HG02678 (cell line): ENCODE measurements around the gene ARSH.
"Not testable (repeated sequence)": the region's sequence is repeated elsewhere in the genome, so short reads cannot be mapped to it uniquely, and the experiment has no call there.

Source experiments
- ATAC-seq: cut with Tn5 transposase; IDR thresholded peaks from one replicate; pipeline ENCODE4 v1.9.1; 2021; ENCODE audit warnings: mild to moderate bottlenecking, moderate library complexity; ENCODE audit not compliant: unreplicated experiment

ARSH gene

DNA sequence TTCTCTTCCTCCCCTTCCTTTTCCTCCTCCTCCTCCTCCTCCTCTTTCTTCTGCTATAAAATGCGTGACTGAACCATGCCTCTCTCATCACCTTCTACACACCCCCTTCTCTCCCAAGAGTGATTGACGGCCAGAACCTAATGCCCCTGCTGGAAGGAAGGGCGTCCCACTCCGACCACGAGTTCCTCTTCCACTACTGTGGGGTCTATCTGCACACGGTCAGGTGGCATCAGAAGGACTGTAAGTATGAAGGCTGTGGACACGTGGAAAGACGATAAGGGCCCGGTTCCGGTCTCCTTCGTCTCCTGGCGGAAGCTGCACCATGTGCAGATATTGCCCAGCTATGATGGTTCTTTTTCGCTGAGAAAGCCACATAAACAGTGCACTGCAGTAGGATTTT, 22.8 kb downstream of the ARSH start:
- ATAC-seq: no peak

DNA sequence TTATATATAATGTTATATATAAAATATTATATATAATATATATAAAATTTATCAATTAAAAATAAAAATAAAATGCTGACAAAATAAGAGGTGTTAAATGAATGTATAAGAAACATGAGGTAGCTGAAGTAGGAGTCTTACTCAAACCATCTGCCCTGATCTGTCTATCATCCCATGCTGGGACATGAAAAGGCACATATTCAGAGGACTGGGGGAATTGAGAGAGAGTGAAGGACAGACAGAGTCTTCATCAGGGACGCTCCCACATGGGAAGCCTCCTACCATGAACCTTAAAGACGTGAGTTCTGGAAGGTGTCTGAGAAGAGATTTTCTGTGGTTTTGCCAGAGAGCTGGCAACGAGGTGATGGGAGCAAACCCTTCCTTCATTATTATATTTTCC, 30.9 kb downstream of the ARSH start:
- ATAC-seq: no peak

DNA sequence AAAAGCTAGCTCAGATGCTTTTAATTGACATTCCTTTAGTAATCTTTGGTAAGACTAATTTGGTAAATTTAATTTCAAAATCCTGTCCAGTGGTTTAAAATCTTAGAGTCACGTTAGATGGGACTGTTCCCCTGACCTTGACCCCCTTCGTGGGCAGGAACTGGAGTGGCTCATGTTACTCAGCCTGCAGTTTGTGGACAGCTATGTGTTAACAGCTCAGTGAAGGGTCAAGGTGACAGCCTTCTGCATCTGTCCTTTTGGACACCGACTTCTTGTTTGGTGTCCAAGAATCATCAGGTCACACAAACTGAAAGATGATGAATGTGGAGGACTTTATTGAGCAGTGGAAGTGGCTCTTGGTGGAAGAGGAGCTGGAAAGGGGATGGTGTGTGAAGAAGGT, 37.9 kb downstream of the ARSH start:
- no peak for ATAC-seq

DNA sequence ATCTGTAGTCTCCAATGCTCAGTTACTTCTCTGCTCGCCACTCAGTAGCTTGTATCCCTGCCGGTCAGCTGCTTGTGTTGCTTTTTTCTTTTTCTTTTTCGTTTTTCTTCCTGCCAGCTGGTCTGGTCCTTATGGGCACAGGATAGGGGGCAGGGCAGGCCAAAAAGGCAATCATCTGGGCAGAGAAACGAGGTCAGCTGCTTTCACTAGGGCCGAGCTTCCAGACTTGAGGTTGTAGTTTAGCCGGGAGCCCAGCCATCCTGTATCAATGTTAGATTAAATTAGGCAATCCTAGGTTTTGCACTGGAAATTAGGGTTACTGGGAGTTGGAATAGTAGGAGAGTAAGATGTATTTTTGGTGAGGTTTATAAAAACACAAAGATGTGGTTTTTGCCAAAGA, 38.3 kb downstream of the ARSH start:
- ATAC-seq: no peak

DNA sequence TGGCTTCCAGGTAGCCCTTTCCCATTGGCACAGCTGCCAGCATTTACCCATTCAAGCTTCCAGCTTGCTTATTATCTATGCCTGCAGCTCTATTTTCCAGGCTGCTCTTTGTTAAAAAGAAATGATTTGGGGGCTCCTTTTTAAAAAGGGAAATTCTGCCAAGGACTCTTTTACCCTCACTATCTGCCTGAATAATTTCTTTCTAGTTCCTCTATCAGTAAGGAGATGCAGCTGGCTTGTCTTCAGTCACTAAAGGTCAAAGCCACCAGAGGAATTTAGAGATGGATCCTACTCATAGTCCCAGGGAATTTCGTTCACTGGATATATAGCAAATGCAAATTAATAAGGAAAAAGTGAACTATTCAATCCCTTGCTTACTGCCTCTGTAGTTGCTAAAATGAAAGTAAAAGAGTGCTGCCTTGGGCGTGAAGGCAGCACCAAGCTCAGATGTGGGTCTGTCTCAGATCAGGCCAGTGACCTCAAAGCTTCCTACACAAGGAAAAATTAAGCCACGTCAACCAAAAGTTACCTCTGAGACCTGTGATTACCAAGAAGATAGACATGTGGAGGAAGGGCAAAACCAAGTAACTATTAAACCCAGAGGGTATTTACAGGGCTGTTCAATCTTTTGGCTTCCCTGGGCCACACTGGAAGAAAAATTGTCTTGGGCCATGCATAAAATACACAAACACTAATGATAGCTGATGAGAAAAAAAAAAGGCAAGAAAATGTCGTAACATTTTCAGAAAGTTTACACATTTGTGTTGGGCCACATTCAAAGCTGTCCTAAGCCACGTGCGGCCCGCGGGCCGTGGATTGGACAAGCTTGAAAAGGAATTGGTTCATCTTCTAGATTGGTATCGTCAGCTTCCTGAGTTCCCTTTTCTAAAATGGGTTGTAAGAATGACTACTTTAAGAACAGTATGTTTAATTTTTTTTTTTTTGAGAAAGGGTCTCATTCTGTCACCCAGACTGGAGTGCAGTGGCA, 40.2 kb downstream of the ARSH start:
- ATAC-seq: no peak

DNA sequence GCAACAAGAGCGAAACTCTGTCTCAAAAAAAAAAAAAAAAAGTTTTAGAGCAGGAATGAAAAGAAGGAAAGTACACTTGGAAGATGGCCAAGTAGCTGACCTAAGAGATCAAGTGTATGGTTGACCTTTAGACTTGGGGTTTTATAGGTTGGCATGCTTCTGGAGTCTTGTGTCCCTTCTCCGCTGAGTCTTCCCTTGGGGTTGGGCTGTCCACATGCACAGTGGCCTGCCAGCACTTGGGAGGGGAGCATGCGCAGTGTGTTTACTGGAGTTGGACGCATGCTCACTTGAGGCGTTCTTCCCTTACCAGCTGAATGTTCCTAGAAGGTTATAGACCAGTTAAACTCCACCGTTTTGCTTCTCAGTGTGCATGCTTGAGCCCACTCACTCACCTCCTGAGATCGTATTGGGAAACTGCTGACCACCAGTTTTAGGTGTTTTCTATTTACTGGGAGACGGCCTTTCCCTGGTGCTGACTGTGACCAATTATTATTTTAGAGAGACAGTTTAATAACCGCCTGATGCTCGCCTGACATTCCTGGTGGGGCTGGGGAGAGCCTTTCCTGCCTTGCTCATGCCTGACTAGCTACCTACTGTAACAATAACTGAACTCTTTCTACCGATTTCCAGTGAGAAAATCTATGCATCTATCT, 44.3 kb downstream of the ARSH start:
- ATAC-seq: not testable (repeated sequence)

DNA sequence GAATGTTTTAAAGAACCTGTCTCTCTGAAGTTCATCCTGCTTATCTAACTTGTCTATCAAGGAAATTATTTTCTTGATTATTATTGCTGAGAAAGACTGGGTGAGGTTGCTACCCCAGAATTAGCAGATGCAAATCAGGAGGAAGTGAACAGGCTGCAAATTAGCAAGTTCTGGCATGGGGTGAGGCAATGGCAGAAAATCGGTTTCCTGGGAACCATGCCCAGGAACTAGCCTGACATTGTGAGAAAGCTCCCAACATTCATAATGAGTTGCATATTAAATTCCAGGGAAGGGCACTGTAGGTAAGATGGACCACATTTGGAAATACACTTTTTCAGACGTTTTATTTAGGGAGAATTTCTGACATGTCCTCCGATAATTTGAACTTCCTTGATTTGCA, 46.5 kb downstream of the ARSH start:
- ATAC-seq: no peak

DNA sequence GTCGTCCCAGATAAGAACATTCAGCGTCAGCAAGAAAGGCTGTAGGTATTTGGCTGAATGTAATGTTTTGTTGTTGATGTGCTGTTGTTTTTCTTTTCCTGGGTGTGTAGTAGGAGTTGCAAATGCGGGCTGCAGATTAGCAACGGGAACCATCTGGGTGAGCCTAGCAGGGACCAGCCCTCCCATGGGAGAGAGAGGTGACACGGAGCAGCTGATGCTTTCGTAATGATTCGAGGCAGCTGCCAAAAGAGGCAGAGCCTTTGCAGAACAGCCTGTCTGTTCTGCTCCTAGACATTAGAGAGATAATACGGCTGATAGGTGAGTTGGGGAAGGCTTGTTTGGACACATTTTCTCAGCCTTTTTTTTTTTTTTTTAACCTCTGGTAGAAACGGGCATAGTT, 60.2 kb downstream of the ARSH start:
- ATAC-seq: no peak

DNA sequence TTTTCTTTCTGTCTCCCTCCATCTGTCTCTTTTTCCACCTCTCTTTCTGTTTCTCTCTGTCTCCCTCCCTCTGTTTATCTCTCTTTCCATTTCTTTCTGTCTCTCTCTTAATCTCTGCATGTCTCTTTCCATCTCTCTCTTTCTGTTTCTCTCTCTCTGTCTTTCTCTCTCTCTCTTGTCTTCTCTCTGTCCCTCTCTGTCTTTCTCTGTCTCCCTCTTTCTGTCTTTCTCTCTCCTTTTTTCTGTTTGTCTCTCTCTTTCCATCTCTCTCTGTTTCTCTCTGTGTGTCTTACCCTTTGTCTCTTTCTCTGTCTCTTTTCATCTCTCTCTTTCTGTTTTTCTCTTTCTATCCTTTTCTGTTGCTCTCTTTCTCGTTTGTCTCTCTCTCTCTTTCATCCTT, 69.6 kb downstream of the ARSH start:
- ATAC-seq: no peak

DNA sequence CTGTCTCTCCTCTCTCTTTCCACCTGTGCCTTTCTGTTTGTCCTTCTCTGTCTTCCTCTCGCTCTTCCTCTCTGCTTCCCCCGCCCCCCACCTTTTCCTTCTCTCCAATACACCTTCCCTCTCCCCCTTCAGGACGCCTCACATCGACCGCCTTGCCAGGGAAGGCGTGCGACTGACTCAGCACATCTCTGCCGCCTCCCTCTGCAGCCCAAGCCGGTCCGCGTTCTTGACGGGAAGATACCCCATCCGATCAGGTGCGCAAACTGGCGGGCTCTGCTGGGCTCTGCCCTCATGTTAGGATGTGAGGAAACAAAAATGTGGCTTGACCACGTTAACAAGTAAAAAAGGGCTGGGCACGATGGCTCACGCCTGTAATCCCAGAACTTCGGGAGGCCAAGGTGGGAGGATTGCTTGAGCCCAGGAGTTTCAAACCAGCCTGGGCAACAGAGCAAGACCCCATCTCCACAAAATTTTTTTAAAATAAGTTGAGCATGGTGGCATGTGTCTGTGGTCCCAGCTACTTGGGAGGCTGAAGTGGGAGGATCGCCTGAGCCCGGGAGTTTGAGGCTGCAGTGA, 70.2 kb downstream of the ARSH start:
- ATAC-seq: no peak
